ENCODE results near the gene PDGFA. TPM values are rescaled to one million over a fixed set of nuclear protein-coding genes. Genes with fewer than 3 reads are reported as not detected.
A peak's percentile ranks its signal among the peaks of the same experiment; 100 is the strongest.

Gene PDGFA
- total RNA-seq, 1 donor from 2014 or later = 31.2 TPM

DNA sequence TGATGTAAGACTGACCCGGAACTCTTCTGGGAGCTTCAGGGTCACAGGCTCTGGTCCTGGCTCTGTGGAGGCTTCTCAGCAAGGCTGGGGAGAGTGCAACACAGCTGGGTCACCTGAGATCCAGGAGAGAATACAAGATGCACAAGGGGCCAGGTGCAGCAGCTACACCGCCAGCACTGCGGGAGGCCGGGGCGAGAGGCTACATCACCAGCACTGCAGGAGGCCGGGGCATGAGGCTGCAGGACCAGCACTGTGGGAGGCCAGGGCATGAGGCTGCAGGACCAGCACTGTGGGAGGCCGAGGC is 44.3 kb downstream of the PDGFA start:
- no peaks in the 10 kb centered on the region for H3K27me3 ChIP-seq
- no peak overlapping the region for H3K4me3 ChIP-seq
- no peaks in the 10 kb centered on the region for H3K9me3 ChIP-seq
- H3K27ac ChIP-seq = no peak overlapping the region
- no peaks in the 10 kb centered on the region for H3K36me3 ChIP-seq
- intact Hi-C loops (cut with DNase I) = no loop called here
- H3K4me1 ChIP-seq = peaks cover 15% of the 10 kb centered on the region
- no peak for DNase-seq (ENCODE audit: extremely low spot score in 2 of 2)
- TF ChIP-seq, protein P1, sequence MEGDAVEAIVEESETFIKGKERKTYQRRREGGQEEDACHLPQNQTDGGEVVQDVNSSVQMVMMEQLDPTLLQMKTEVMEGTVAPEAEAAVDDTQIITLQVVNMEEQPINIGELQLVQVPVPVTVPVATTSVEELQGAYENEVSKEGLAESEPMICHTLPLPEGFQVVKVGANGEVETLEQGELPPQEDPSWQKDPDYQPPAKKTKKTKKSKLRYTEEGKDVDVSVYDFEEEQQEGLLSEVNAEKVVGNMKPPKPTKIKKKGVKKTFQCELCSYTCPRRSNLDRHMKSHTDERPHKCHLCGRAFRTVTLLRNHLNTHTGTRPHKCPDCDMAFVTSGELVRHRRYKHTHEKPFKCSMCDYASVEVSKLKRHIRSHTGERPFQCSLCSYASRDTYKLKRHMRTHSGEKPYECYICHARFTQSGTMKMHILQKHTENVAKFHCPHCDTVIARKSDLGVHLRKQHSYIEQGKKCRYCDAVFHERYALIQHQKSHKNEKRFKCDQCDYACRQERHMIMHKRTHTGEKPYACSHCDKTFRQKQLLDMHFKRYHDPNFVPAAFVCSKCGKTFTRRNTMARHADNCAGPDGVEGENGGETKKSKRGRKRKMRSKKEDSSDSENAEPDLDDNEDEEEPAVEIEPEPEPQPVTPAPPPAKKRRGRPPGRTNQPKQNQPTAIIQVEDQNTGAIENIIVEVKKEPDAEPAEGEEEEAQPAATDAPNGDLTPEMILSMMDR (IDR thresholded peaks at IDR 0.05) = no peak
- TF ChIP-seq POLR2AphosphoS5 (IDR thresholded peaks at IDR 0.05; ENCODE audit: insufficient read depth in 1 of 2, low read depth in 1 of 2) (no peak), POLR2A (IDR thresholded peaks at IDR 0.05) (no peak)

DNA sequence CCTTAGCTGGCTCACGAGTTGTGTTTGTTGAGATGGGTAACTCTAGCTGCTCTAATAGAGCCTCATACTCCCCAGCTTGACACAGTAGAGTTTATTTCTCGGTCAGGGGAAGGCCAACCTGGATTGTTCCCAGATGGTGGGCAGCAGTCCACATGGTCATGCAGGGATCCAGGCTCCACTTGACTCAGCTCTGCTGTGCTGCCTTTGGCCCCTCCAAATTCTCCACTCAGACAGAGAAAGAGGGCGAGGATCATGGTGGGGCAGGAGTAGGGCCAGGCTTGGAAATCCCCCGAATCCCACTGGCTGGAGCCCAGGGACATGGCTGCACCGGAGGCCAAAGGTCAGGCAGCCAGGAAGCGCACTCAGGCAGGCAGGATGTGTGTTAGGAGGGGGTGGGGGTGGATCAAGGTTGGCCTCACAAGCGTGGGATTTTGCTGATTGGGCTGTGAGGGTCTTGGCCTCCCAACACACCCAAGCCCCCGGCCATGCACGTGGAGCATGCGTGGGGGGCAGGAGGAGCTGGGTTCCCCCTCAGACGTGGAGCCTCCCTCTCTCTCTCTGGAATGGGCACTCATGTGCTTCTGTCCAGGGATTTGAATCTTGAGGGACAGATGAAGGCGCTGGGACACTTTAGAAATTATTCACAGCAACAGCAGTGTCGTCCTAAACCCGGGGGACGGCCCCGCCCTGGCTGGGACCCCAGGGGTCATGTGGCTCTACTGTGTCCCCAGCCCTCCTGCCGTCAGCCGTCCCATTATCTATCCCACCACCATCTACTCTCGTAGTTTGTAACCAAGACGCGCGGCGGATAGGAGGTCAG is 44.8 kb downstream of the PDGFA start:
- DNase-seq (ENCODE audit: extremely low spot score in 2 of 2) = no peak
- TF ChIP-seq POLR2A (IDR thresholded peaks at IDR 0.05) = no peak
- TF ChIP-seq, protein P1 (IDR thresholded peaks at IDR 0.05) = no peak
- TF ChIP-seq POLR2AphosphoS5 (IDR thresholded peaks at IDR 0.05; ENCODE audit: insufficient read depth in 1 of 2, low read depth in 1 of 2) = no peak
- Histone ChIP-seq H3K36me3 (no peaks in the 10 kb centered on the region), H3K27ac (no peak overlapping the region), H3K9me3 (no peaks in the 10 kb centered on the region), H3K27me3 (no peaks in the 10 kb centered on the region), H3K4me3 (no peak overlapping the region), H3K4me1 (peaks cover 15% of the 10 kb centered on the region)
- intact Hi-C loops (cut with DNase I) = no loop called here

DNA sequence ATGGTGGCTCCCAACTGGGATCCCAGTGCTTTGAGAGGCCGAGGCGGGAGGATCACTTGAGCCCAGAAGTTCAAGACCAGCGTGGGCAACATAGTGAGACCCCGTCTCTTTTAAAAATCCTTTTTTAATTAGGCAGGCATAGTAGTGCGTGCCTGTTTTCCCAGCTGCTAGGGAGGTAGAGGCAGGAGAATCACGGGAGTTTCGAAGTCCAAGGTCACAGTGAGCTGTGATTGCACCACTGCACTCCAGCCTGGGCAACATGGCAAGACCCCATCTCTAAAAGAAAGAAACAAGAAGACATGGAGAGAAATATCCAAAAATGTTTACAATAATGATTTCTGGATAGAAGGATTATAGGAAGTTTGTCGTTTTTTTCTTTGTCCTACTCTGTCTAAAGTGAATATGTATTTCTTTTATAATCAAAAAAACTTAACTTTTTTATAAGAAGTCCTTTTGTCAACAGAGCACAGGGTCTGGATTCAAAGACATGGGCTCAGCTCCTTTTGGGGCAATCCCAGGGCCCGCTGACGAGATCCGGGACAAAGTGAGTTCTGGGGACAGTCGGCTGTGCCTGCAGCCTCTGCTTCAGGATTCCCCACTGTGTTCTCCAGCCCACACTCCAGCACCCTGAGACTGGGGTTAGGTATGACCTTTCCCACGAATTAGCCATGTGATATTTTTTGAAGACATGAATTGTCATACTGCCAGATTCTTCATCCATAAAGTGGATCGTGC is 45.6 kb downstream of the PDGFA start:
- TF ChIP-seq, protein P1 (IDR thresholded peaks at IDR 0.05) = no peak
- TF ChIP-seq POLR2AphosphoS5 (IDR thresholded peaks at IDR 0.05; ENCODE audit: insufficient read depth in 1 of 2, low read depth in 1 of 2) (no peak), POLR2A (IDR thresholded peaks at IDR 0.05) (no peak)
- intact Hi-C loops (cut with DNase I) = no loop called here
- Histone ChIP-seq H3K36me3 (no peaks in the 10 kb centered on the region), H3K27ac (no peak overlapping the region), H3K27me3 (no peaks in the 10 kb centered on the region), H3K4me3 (no peak overlapping the region), H3K9me3 (no peaks in the 10 kb centered on the region), H3K4me1 (peaks cover 23% of the 10 kb centered on the region)
- no peak for DNase-seq (ENCODE audit: extremely low spot score in 2 of 2)

DNA sequence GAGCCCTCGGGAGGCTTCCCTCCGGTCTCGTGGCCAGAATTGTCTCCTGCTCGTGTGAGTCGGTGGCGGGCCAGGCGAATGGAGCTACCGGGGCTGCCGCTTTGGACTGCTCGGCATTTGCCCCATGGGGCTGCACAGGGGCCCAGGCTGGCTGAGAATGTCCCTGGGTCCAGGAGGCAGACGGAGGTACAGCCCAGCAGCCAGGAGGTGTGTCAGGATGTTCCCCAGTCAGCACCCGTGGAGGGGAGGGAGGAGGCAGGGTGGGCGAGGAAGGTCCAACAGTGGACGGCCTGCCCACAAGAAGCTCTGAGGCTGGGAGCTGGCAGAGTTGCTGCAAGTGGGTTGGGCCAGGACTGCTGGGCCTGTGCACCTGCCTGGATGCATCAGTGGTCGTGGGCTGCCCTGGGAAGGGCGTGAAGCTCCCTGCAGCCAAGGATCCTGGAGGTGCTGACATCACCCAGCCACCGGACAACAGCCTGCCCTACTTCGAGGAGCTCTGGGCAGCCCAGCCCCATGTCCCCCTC is 46.4 kb downstream of the PDGFA start:
- Histone ChIP-seq H3K27me3 (no peaks in the 10 kb centered on the region), H3K27ac (no peak overlapping the region), H3K4me3 (no peak overlapping the region), H3K4me1 (peaks cover 23% of the 10 kb centered on the region), H3K36me3 (no peaks in the 10 kb centered on the region), H3K9me3 (no peaks in the 10 kb centered on the region)
- no peak for TF ChIP-seq POLR2A (IDR thresholded peaks at IDR 0.05)
- no peak for TF ChIP-seq POLR2AphosphoS5 (IDR thresholded peaks at IDR 0.05; ENCODE audit: insufficient read depth in 1 of 2, low read depth in 1 of 2)
- TF ChIP-seq, protein P1 (IDR thresholded peaks at IDR 0.05) = no peak
- intact Hi-C loops (cut with DNase I) = no loop called here
- DNase-seq (ENCODE audit: extremely low spot score in 2 of 2) = no peak

DNA sequence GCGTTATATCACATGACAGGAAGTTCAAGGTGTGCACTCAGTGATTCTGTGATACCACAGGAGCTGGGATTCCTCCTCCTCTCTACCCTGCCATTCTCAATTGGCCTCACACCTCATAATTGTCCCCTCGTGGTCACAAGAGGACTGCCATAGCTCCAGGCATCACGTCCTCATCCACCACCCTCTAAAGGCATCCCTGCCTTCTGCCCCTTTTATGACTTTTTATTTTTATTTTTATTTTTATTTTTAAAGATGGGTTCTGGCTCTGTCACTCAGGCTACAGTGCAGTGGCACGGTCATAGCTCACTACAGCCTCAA is 47.0 kb downstream of the PDGFA start:
- Histone ChIP-seq H3K36me3 (no peaks in the 10 kb centered on the region), H3K27ac (peak overlapping the region; percentile 30), H3K4me3 (no peak overlapping the region), H3K27me3 (no peaks in the 10 kb centered on the region), H3K9me3 (no peaks in the 10 kb centered on the region), H3K4me1 (peaks cover 23% of the 10 kb centered on the region)
- intact Hi-C loops (cut with DNase I) = no loop called here
- TF ChIP-seq POLR2A (IDR thresholded peaks at IDR 0.05) = no peak
- TF ChIP-seq, protein P1 (IDR thresholded peaks at IDR 0.05) = no peak
- no peak for TF ChIP-seq POLR2AphosphoS5 (IDR thresholded peaks at IDR 0.05; ENCODE audit: insufficient read depth in 1 of 2, low read depth in 1 of 2)
- no peak for DNase-seq (ENCODE audit: extremely low spot score in 2 of 2)
